Upper lobe of left lung (tissue), 4 donors: ENCODE measurements around the gene ASPRV1.

ENCODE experiments used
- EP300 ChIP-seq, 4 donors: sonication (generic); formaldehyde crosslinking; IDR thresholded peaks; one replicate each; pipeline ENCODE4 v1.5.1; 2017; ENCODE audit warnings: antibody characterized with exemption in 4 of 4, control low read depth in 2 of 4
- TF ChIP-seq, protein P1 (sequence below), 6 experiments: fragments of 450-650 bp in 4 of 6; fragments of 200-600 bp in 2 of 6; sonication (generic) in 2 of 6; IDR thresholded peaks; one replicate each; pipeline ENCODE4 v1.5.1; 2016 to 2019; ENCODE audit warnings: antibody characterized with exemption in 6 of 6

- TF ChIP-seq, protein P1, sequence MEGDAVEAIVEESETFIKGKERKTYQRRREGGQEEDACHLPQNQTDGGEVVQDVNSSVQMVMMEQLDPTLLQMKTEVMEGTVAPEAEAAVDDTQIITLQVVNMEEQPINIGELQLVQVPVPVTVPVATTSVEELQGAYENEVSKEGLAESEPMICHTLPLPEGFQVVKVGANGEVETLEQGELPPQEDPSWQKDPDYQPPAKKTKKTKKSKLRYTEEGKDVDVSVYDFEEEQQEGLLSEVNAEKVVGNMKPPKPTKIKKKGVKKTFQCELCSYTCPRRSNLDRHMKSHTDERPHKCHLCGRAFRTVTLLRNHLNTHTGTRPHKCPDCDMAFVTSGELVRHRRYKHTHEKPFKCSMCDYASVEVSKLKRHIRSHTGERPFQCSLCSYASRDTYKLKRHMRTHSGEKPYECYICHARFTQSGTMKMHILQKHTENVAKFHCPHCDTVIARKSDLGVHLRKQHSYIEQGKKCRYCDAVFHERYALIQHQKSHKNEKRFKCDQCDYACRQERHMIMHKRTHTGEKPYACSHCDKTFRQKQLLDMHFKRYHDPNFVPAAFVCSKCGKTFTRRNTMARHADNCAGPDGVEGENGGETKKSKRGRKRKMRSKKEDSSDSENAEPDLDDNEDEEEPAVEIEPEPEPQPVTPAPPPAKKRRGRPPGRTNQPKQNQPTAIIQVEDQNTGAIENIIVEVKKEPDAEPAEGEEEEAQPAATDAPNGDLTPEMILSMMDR (IDR thresholded peaks at IDR 0.05): no peak
- TF ChIP-seq EP300 (IDR thresholded peaks at IDR 0.05): no peak
Measured at GRCh38 chr2:69969126-69969983, 7.9 kb upstream of the ASPRV1 start.
